DMS153 treated with DMSO at 0.1 percent for 48 hours (cell line): ENCODE results near the gene PROSER3.
"Not testable (repeated sequence)": the region's sequence is repeated elsewhere in the genome, so short reads cannot be mapped to it uniquely, and the experiment has no call there.

Experiments
- DNase-seq: peaks from one replicate; lab custom pipeline; 2025; ENCODE audit not compliant: unreplicated experiment; lab: John Stamatoyannopoulos, UW

The PROSER3 gene

DNA sequence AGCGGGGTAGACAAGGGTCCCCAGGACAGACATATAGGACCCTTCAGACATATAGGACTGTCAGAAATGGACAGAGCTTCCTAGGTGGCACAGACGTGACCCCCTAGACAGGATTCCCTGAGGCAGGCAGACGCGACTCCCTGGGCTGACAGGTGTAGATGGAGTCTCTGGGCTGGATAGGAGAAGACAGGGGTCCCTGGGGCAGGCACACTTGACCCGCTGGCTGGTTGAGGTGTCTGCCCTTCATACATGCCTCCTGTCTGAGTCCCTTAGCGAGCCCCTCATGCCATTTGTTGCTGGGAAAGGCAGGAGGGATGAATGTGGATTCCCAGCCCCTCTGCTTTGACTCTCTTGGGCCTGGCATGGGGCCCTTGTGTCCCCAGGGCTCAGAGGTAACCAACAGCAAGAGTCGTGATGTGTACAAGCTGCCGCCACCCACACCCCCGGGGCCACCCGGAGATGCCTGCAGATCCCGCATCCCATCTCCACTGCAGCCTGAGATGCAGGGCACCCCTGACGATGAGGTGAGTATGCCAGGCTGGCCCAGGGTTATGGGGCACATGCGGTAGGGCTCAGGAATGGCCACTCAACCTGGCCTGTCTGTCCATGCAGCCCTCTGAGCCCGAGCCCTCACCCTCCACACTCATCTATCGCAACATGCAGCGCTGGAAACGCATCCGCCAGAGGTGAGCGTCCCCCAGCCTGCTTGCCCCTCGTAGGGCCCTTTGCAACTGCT is 4.2 kb upstream of the PROSER3 start:
- no peak for DNase-seq

DNA sequence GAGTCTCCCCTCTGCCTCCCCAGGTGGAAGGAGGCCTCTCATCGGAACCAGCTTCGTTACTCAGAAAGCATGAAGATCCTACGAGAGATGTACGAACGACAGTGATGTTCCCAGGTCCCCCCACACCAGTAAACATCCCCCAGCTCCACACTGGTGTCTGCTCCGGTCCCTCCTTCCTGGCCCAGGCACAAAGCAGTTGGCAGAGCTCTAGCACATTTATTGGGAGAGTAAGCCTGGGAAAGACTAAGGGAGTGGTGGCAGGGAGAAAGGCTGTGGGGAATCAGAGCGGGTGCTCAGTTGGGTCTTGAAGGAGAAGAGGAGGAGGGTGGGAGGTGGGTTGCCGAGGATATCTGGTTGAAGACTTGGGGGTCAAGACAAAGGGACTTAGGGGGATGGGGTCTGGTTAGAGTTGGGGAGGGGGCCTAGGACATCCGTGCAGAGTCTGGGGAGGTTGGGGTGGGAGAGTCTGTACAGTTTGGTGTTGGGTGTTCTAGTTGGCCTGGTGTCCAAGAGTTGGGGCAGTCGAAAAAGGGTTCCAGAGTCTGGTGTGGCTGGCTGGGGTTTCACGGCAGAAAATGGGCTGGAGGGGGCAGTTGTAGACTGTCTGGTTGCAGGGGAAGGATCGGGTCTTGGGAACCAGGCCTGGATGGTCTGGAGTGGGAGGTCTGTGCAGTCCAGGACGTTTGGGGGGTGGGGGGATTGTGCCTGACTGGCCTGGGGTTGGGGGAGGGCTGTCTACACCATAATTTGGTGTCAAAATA is 3.4 kb upstream of the PROSER3 start:
- DNase-seq, result no peak

DNA sequence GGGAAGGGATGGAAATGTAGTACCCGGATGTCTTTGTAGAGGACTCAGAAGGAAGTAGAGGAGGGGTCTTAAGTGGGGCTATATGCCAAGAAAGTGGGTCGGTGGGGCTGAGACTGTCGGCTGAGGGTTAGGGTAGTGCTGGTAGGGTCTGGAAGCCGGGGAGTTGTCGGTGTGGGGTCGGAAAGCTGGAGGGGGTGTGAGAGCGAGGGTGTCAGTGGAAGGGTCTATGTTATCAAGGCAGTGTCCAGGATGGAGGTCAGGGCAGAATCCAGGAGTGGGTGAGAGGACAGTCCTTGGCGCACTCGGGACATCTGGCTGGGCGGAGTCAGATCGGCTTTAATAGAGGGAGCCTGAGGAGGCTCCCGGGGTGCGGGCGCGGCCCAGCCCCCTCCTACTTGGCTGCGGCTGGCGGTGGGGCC is 2.8 kb upstream of the PROSER3 start:
- no peak for DNase-seq

DNA sequence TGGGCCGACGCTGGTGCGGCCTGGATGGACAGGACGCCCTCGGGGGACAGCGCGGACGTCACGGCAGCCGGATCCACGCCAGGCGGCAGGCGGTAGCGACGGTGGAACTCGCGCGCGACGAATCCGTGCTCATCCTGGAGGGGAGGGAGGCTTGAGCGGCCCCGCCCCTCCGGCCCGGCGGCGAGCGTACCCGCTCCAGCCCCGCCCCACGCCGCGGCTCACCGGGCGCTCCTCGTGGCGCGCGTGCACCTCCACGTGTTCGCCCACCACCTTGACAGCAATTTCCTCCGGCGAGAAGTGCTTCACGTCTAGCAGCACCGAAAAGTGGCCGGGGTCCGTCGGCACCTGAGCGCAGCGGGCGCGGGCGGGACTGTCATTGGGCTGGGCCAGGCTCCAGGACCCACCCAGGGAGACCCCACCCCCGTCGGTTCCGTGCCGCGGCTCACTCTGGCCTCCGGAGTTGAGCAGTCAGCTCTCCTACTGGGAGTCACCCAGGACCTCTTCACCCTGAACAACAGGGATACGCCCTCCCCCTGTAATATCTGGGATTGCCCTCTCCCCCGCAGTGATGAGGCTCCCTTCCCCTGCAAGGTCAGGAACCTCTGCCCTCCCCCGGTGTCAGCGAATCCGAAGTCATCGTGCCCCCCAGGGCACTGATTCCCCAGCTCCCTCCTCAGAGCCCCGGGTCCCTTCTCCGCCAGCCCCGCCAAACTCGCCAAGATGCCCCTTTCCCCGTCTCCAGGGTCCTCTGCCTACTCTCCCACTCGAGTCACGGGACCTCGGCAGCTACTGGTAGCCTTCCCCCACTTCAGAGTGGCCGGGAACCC is 2.2 kb upstream of the PROSER3 start:
- DNase-seq, result no peak

DNA sequence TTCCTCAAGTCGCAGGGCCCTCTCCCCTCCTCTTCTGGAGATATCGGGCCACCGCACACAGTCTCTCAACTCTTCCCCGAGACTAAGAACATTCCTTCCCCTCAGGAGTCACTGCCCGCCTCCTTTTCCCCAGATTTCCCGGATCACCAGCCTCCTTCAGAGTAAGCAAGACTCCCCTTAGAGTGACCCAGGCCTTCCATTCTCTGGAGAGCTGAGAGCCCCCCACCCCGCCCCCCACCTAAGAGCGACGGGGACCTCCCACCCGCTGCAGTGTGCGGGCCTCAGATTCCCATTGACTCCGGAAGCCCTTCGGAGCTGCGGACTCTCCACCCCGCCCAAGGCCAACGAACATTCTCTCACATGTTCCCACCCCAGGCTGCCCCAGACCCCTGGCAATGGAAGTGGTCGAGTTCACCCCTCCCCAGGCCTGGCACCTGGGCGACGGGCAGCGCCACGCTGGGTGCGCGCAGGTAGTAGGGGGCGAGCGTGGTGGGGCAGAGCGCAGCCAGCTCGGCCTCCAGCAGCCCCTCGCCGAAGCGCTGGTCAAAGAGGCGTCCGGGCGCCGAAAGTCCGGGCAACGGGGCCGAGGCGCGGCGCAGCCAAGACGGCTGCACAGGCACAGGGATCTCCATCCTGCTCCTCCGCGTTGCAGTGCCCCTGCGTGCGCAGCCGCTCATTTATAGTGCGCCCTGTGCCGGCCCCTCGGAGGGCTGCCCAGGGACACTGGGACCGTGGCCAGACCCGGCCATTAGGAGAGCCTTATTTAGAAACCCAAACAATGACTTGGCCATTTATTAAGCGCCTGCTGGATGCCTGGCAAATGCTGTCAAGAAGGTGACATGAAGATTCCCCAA is 1.4 kb upstream of the PROSER3 start, which contains the start of gene HSPB6:
TSS of gene HSPB6 (minus strand) at position 653 of the 854 bp plus-strand sequence. CDS start at position 632, 21 bp downstream.
- no peak for DNase-seq

DNA sequence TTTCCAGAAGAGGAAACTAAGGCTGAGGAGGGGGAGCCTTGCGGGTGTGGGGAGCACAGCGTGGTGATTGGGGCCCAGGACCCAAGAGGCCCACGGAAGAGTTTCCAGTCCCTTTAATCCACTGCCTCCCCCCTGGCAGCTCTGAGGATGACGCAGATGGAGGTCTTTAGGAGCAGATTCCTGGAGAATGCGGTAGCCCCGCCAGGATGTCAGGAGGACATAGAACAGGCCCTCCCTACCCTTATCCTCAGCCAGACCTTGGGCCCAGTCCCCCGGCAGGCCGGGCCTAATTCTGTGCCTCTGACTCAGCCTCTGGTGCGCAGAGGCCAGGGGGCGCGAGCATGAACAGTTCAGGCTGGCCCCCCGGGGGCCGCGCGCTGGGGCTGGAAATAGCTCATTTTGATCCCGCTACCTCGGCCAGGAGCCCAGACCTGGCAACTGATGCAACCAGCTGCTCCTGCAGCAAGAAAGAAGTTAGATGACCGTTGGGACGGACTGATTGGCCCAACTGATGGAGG is 686 bp upstream of the PROSER3 start:
- DNase-seq, result no peak

DNA sequence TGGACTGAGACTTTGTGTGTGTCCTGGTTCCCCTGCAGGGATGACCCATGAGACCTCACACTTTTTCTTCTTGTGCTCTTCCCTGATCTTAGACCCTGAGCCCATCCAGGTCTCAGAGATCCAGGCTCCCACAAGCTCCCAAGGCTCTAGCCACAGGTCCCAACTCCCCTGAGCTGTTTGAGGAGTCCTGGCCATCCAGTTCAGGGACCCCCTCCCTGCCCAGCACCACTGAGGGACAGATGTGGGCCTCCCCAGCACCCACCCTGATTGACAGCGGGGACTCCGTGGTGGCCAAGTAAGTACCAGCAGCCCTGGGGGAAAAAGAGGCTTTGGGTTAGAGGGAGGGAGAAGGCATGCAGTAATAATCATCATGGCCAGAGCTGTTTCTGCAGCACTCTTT is 1.7 kb downstream of the PROSER3 start:
- no peak for DNase-seq

DNA sequence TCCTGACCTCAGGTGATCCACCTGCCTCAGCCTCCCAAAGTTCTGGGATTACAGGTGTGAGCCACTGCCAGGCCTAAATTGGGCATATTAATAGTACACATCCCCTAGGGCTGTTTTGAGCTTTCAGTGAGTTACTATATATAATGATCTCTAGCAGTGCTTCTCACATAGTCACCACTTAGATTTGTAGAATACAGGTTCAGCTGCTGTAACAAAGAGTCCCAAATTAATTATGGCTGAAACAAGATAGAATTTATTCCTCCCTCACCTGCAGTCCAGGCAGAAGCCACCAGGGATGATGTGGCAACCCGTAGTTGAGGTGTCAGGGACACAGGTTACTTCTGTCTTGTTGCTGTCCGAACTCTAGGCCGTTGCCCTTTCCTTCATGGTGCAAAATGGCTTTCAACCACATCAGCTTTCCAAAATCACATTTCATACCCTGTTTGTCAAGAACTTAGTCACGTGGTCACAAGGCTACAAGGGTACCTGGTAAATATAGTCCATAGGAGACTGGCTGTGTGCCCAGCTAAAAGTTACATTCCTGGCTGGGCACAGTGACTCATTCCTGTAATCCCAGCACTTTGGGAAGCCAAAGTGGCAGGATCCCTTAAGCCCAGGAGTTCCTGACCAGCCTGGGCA is 2.9 kb downstream of the PROSER3 start:
- no peak for DNase-seq

DNA sequence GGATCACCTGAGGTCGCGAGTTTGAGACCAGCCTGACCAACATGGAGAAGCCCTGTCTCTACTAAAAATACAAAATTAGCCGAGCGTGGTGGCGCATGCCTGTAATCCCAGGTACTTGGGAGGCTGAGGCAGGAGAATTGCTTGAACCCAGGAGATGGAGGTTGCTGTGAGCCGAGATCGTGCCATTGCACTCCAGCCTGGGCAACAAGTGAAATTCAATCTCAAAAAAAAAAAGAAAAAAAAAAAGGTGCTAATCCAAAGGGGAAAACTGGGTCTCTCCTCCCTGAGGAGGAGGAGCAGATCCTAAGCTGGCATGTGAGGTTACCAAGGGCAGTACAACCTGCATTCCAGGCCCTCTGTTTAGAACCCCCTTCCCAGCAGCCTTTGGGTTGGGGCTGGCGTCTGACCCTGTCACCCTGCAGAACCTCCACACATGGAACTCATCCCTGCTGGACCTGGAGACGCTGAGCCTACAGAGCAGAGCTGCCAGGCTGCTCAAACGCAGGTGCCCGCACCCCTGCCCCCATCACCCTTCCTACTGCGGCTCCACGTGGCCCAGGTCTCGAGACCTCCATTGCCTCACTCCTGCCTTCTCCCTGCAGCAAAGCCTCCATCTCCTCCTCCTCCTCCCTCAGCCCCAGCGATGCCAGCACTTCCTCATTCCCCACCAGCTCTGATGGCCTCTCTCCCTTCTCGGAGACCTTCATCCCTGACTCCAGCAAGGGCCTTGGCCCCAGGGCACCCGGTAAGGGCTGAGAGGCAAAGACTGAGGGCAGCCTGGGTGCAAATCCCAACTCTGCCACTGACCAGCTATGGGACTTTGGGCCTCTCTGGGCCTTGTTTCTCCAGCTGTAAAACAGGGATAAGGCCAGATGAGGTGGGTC is 6.7 kb downstream of the PROSER3 start:
- DNase-seq, result no peak

DNA sequence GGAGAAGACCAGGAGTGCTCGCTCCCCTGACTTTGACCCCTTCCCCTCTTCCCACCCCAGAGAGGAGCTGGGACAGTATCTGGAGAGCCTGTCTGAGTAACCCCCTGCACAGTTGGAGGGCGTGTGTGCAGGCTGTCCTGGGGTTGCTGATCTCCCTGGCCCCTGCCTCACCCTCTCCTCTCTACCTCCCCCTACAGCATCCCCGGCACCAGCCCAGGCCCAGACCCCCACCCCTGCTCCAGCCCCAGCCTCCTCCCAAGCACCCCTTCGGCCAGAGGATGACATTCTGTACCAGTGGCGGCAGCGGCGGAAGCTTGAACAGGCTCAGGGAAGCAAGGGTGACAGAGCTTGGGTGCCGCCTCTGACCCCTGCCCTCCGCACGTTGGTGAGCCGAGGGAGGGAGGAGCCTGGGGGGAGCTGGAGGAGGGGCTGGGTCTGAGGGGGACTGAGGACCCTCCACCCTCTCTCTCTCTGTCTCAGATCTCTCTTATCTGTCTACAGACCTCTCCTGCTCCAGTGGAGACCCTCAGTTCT is 8.7 kb downstream of the PROSER3 start:
- no peak for DNase-seq

DNA sequence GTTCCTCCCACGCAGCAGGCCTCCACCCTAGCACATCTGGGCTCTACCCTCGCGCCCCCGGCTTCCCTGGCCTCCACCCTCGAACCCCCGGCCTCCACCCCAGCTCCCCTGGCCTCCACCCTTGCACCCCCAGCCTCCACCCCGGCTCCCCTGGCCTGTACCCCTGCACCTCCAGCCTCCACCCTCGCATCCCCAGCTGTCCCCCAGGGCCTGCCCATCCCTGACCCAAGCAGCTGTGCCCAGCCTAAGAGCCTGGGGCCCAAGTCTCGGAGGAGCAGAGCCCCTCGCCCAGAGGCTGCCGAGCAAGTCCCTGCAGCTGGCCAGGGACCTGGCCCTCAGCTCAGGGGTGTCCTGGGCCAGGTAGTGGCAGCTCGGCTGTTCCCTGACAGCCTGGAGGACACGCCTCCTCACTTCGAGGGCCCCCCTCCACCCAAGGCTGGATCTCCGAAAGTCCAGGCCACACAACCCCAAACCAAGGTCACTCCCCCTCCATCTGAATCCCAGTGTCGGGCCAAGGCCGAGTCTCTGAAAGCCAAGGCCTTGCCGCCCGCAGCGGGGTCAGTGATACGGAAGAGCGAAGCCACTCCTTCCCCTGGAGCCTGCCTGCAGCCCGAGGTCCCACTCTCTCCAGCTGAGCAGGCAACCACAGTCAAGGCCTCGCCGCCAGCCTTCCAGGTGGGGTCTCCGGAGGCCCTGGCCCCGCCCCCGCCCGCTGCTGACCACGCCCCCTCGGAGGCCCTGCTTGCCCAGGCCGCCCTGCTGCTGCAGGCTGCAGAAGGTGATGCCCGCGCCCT is 9.5 kb downstream of the PROSER3 start:
- DNase-seq, result no peak

DNA sequence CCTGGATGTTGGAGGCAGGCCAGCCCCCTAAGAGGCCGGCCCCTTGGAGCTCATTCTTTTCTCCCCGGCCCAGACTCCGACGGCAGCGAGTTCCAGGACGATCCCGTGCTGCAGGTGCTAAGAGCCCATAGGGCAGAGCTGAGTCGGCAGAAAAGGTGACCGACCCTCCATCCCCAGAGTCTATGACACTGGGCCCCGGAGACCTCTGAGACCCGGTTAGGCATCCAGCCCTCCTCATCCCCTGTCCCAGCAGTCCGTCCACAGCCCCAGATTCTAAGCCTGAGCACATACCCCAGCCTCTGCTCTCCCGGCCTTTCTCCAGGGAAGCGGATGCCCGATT is 10.1 kb downstream of the PROSER3 start:
- DNase-seq, result no peak

DNA sequence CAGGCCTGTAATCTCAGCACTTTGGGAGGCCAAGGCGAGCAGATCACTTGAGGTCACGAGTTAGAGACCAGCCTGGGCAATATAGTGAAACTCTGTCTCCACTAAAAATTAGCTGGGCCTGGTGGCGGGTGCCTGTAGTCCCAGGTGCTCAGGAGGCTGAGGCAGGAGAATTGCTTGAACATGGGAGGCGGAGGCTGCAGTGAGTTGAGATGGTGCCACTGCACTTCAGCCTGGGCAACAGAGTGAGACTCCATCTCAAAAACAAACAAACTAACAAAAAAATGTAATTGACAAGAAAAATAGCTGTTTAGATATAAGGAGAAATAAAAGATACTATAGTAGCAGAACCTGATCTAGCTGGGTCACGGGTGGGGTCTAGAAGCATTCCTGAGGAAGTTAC is 14.4 kb downstream of the PROSER3 start:
- not testable (repeated sequence) for DNase-seq

DNA sequence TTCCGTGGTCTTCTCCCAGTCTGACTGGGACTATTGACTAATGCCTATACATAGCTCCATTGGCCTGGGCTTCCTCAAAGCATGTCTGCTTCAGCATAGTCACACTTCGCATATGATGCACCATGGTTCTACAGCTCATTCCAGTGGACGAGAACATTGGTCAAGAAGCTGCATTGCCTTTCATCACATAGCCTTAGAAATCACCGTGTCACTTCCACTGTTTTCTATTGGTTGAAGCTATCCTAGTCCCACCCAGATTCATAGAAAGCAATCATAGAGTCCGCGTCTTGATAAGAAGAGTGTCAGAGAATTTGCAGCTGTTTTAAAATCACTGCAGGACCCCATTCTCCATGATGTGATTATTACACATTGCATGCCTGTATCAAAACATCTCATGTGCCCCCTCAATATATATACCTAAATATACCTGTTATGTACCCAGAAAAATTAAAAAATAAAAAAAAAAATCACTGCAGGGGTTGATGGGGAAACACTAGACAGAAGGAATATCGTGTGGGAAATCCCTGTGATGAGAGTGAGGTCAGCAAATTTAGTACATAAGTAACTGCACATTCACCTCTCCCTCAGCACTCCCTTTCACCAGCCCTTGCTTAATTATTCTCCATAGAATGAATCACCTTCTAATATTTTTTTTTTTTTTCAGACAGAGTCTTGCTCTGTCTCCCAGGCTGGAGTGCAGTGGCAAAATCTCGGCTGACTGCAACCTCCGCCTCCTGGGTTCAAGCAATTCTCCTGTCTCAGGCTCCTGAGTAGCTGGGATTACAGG is 15.2 kb downstream of the PROSER3 start:
- no peak for DNase-seq

DNA sequence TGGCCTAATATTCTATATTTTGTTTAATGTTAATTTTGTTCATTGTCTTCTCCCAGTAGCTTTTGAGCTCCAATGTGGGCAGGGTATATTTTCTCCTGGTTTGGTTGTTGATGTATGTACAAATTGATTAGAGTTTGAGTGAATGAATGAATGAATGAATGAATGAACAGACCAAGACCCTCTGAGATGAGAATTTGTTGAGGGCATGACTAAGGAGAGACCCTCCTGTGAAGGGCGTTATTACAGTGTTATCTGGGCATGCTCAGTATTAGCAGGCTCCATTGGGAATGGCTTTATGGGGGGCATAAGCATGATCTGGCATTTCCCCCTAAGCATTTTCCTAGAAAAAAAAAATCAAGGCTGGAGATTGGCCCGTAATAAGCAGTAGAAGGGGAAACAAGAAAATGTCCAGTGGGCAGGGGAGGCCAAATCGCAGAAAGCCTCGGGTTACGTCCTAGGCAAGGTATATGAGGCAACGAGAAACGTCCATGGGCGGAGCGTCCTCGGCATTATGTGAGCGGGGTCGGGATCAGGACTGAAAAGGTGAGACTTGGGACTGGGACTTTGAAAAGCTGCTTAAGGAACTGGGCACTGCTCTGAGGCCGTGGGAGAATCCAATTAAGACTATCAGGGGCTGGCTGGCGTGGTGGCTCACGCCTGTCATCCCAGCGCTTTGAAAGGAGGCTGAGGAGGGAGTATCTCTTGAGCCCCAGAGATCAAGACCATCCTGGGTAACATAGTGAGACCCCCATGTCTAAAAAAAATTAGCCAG is 16.5 kb downstream of the PROSER3 start:
- DNase-seq, result no peak

DNA sequence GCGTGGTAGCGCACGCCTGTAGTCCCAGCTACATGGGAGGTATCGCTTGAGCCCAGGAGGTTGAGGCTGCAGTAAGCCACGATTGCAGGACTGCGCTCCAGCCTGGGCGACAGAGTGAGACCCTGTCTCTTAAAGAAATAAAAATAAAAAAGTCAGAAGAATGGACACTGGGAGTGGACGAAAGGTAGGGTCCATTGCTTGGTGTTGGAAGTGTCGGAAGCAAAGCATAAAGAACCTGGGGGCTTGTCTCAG is 17.0 kb downstream of the PROSER3 start:
- no peak for DNase-seq
